Eye (tissue), 1 donor: ENCODE data around the gene GJC2.
"Not testable (repeated sequence)": the region's sequence is repeated elsewhere in the genome, so short reads cannot be mapped to it uniquely, and the experiment has no call there.

Source experiments
- DNase-seq: peaks from one replicate; pipeline ENCODE4 v3.0.0-alpha.2; 2015

GJC2 gene

GRCh38 chr1:228174482-228175315, 25.0 kb downstream of the GJC2 start:
- DNase-seq, result no peak

GRCh38 chr1:228175316-228176023, 25.7 kb downstream of the GJC2 start:
- DNase-seq, result no peak

- no peak for DNase-seq
Observed at GRCh38 chr1:228176024-228176395, 26.3 kb downstream of the GJC2 start.

- DNase-seq, result no peak
Observed at GRCh38 chr1:228176461-228177182, 26.9 kb downstream of the GJC2 start.

- no peak for DNase-seq
Observed at GRCh38 chr1:228177183-228177475, 27.4 kb downstream of the GJC2 start.

GRCh38 chr1:228177721-228178710, 28.3 kb downstream of the GJC2 start:
- no peak for DNase-seq

- no peak for DNase-seq
Observed at GRCh38 chr1:228178737-228179684, 29.3 kb downstream of the GJC2 start.

GRCh38 chr1:228180271-228180958, 30.7 kb downstream of the GJC2 start:
- DNase-seq, result no peak

GRCh38 chr1:228180959-228181644, 31.4 kb downstream of the GJC2 start:
- no peak for DNase-seq

- no peak for DNase-seq
Observed at GRCh38 chr1:228181645-228182034, 31.9 kb downstream of the GJC2 start.

- no peak for DNase-seq
Observed at GRCh38 chr1:228182296-228183030, 32.7 kb downstream of the GJC2 start.

- peak; percentile 9 for DNase-seq
Observed at GRCh38 chr1:228184152-228184551, 34.4 kb downstream of the GJC2 start.

- no peak for DNase-seq
Observed at GRCh38 chr1:228185641-228185965, 35.9 kb downstream of the GJC2 start.

- DNase-seq, result not testable (repeated sequence)
Observed at GRCh38 chr1:228188249-228188648, 38.5 kb downstream of the GJC2 start.

GRCh38 chr1:228190182-228190581, 40.5 kb downstream of the GJC2 start:
- DNase-seq, result no peak

GRCh38 chr1:228190778-228191177, 41.0 kb downstream of the GJC2 start:
- DNase-seq, result no peak

GRCh38 chr1:228194436-228194835, 44.7 kb downstream of the GJC2 start:
- no peak for DNase-seq

- no peak for DNase-seq
Observed at GRCh38 chr1:228194921-228195812, 45.4 kb downstream of the GJC2 start.
